Lower leg skin (tissue), 4 donors: ENCODE results near the gene RBM42. TPM values are rescaled to one million over a fixed set of nuclear protein-coding genes. Genes with fewer than 3 reads are reported as not detected.

Experiments used
- DNase-seq, 2 donors: peaks; one replicate each; pipeline ENCODE4 v3.0.0-alpha.2; 2019; ENCODE audit warnings: low spot score in 2 of 2
- H3K4me3 ChIP-seq: fragments of 200-600 bp; sonication (generic); 2 replicates; pipeline ENCODE4 v1.5.1; 2017; ENCODE audit warnings: mild to moderate bottlenecking, low read depth; ENCODE audit not compliant: poor library complexity, severe bottlenecking
- CTCF ChIP-seq, 3 donors: fragments of 450-650 bp; IDR thresholded peaks; one replicate each; pipeline ENCODE4 v1.5.1; 2016; ENCODE audit warnings: antibody characterized with exemption in 3 of 3, mild to moderate bottlenecking in 3 of 3, moderate library complexity in 2 of 3
- POLR2A ChIP-seq, 2 donors: fragments of 450-650 bp; IDR thresholded peaks; one replicate each; pipeline ENCODE4 v1.6.1; 2016 to 2017; ENCODE audit warnings: antibody characterized with exemption in 2 of 2, mild to moderate bottlenecking in 1 of 2, moderate library complexity in 1 of 2
- WGBS, 2 donors: methylation state at CpG; one replicate each; pipeline ENCODE4 v1.1.5; 2018; 5-methylcytosine and 5-hydroxymethylcytosine counted together
- intact Hi-C: fragments of 100-400 bp; cut with DNase I; formaldehyde crosslinking; loops from one replicate; pipeline ENCODE4 v1.15.0; 2023; ENCODE audit warnings: low total_unique reads
- total RNA-seq, 4 donors: library from RNA; depleted of rRNA; stranded (reverse); fragments of >200 nt; gene quantifications; one replicate each; pipeline ENCODE4 v1.1.0, GENCODE V29; 2016

RBM42 gene
- total RNA-seq: 10 to 100 TPM; 64.1 to 82.4 (median 75.5) TPM

GRCh38 chr19:35628565-35629331, at the start of gene RBM42:
TSS of gene RBM42 (plus strand) at chr19:35629036. CDS start at chr19:35629154, 118 bp downstream.
- peak within 1 kb of the TSS; percentile 96 for H3K4me3 ChIP-seq
- intact Hi-C loops: no loop called here
- 0 to 1% methylated on average over 48 to 50 of the region's 56 CpGs for WGBS, 2 donors
- DNase-seq: peak; percentile 98 to 99
- TF ChIP-seq CTCF (IDR thresholded peaks at IDR 0.05) (peak in 1 of 3 donors; percentile 41), POLR2A (IDR thresholded peaks at IDR 0.05) (peak in 1 of 2 donors; percentile 65)

DNA sequence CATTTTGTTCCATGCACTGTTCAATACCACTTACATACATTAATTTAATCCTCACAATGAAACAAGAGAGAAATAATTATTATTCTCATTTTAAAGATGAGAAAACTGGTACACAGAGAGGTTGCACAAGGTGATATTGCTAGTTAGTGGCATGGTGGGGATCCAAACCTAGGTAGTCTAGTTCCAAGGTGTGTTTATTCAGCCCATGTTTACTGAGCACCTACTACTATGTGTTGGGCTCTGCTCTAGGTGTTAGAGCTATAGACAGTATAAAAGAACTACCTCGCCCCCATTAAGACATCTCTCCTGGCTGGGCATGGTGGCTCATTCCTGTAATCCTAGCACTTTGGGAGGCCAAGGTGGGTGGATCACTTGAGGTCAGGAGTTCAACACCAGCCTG, 46.1 kb upstream of the RBM42 start:
- no peak for DNase-seq
- WGBS, 2 donors: 71 to 83% methylated on average over 1 of the region's 1 CpG
- TF ChIP-seq POLR2A (IDR thresholded peaks at IDR 0.05): no peak
- no peak for TF ChIP-seq CTCF (IDR thresholded peaks at IDR 0.05)
- H3K4me3 ChIP-seq: no peak overlapping the region
- intact Hi-C loops: no loop called here

- 33 to 42% methylated on average over 16 of the region's 16 CpGs for WGBS, 2 donors
- no peak within 1 kb of the TSS for H3K4me3 ChIP-seq
- intact Hi-C loops: no loop called here
- no peak for DNase-seq
- no peak for TF ChIP-seq POLR2A (IDR thresholded peaks at IDR 0.05)
- no peak for TF ChIP-seq CTCF (IDR thresholded peaks at IDR 0.05)
Measured at GRCh38 chr19:35585848-35586247, 43.0 kb upstream of the RBM42 start, which contains the start of gene PMIS2. TSS of gene PMIS2 (plus strand) at chr19:35586173. CDS start at chr19:35586260, 87 bp downstream.

GRCh38 chr19:35587321-35587720, 41.5 kb upstream of the RBM42 start:
- WGBS, 2 donors: 48 to 53% methylated on average over 1 of the region's 1 CpG
- TF ChIP-seq CTCF (IDR thresholded peaks at IDR 0.05) (no peak), POLR2A (IDR thresholded peaks at IDR 0.05) (no peak)
- DNase-seq: no peak
- intact Hi-C loops: no loop called here
- no peak overlapping the region for H3K4me3 ChIP-seq

DNA sequence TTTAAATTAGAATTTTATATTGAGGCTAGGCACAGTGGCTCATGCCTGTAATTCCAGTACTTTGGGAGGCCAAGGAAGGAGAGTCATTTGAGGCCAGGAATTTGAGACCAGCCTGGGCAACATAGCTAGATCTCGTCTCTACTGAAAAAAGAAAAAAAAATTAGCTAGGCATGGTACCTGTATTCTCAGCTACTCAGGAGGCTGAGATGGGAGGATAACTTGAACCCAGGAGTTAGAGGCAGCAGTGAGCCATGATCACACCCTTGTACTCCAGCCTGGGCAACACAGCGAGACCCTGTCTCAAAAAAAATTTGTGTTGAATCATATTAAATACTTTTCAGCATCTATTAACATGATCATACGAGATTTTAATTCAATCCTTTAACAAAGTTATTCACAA, 38.0 kb upstream of the RBM42 start:
- 74 to 80% methylated on average over 3 of the region's 3 CpGs for WGBS, 2 donors
- no peak for DNase-seq
- intact Hi-C loops: no loop called here
- no peak overlapping the region for H3K4me3 ChIP-seq
- TF ChIP-seq POLR2A (IDR thresholded peaks at IDR 0.05): no peak
- TF ChIP-seq CTCF (IDR thresholded peaks at IDR 0.05): no peak
